Dermis microvascular lymphatic vessel endothelial cell (primary cell): ENCODE results near the gene ZKSCAN3. TPM values are rescaled to one million over a fixed set of nuclear protein-coding genes. Genes with fewer than 3 reads are reported as not detected.
A peak's percentile ranks its signal among the peaks of the same experiment; 100 is the strongest.
"Not testable (repeated sequence)": the region's sequence is repeated elsewhere in the genome, so short reads cannot be mapped to it uniquely, and the experiment has no call there.

Source experiments
- DNase-seq, 2 donors: peaks; one replicate each; pipeline versions ENCODE4 v3.0.0 to v3.0.0-alpha.2; 2010; ENCODE audit warnings: low read depth in 2 of 2
- total RNA-seq: library from RNA; depleted of rRNA; stranded (reverse); fragments of >200 nt; gene quantifications from 2 replicates; pipeline ENCODE4 v1.2.1, GENCODE V29; 2014

The ZKSCAN3 gene
- total RNA-seq, 1 donor from 2014 or later, result 4.2 TPM

GRCh38 chr6:28340310-28341095 is 9.2 kb upstream of the ZKSCAN3 start:
- no peak for DNase-seq

GRCh38 chr6:28343898-28344677 is 5.7 kb upstream of the ZKSCAN3 start:
- DNase-seq, result no peak

GRCh38 chr6:28345201-28345600 is 4.5 kb upstream of the ZKSCAN3 start:
- DNase-seq, result no peak

GRCh38 chr6:28347119-28347518 is 2.6 kb upstream of the ZKSCAN3 start:
- no peak for DNase-seq

GRCh38 chr6:28349344-28349891 is 329 bp upstream of the ZKSCAN3 start:
- no peak for DNase-seq

- DNase-seq, result no peak
Observed at GRCh38 chr6:28351087-28351486, 1.3 kb downstream of the ZKSCAN3 start.

- DNase-seq, result no peak
Observed at GRCh38 chr6:28351493-28351925, 1.8 kb downstream of the ZKSCAN3 start.

GRCh38 chr6:28353356-28353755 is 3.6 kb downstream of the ZKSCAN3 start:
- no peak for DNase-seq

GRCh38 chr6:28353981-28354676 is 4.4 kb downstream of the ZKSCAN3 start:
- DNase-seq, result peak; percentile 75 to 90

GRCh38 chr6:28354688-28355554 is 5.2 kb downstream of the ZKSCAN3 start:
- DNase-seq, result no peak

GRCh38 chr6:28355743-28356665 is 6.3 kb downstream of the ZKSCAN3 start:
- DNase-seq, result peak; percentile 87 to 92

GRCh38 chr6:28356666-28357020 is 6.9 kb downstream of the ZKSCAN3 start:
- DNase-seq, result no peak

GRCh38 chr6:28357036-28357435 is 7.3 kb downstream of the ZKSCAN3 start:
- peak in 1 of 2 donors; percentile 79 for DNase-seq

- not testable (repeated sequence) for DNase-seq
Observed at GRCh38 chr6:28359562-28359961, 9.8 kb downstream of the ZKSCAN3 start.

- DNase-seq, result no peak
Observed at GRCh38 chr6:28360961-28361360, 11.2 kb downstream of the ZKSCAN3 start.

GRCh38 chr6:28365590-28365989 is 15.8 kb downstream of the ZKSCAN3 start:
- not testable (repeated sequence) for DNase-seq

- DNase-seq, result no peak
Observed at GRCh38 chr6:28368522-28368921, 18.8 kb downstream of the ZKSCAN3 start.

- no peak for DNase-seq
Observed at GRCh38 chr6:28369463-28369862, 19.7 kb downstream of the ZKSCAN3 start.

GRCh38 chr6:28370440-28370839 is 20.7 kb downstream of the ZKSCAN3 start:
- DNase-seq, result no peak

- no peak for DNase-seq
Observed at GRCh38 chr6:28371280-28371679, 21.5 kb downstream of the ZKSCAN3 start.
